NB4 (cell line): Measurements from ENCODE around the gene SLMAP.

Experiments
- DNase-seq: peaks from one replicate; pipeline ENCODE4 v3.0.0; 2010; ENCODE audit warnings: low read depth
- H3K4me3 ChIP-seq: one replicate; pipeline ENCODE4 v1.5.1; 2011; ENCODE audit warnings: mild to moderate bottlenecking, low read depth, low read length, moderate library complexity
- CTCF ChIP-seq: IDR thresholded peaks from one replicate; pipeline ENCODE4 v1.5.1; 2012; ENCODE audit warnings: low read depth, low read length
- MAX ChIP-seq: IDR thresholded peaks from 2 replicates; pipeline ENCODE4 v1.6.1; 2011; ENCODE audit warnings: low read depth, low read length
- MYC ChIP-seq: IDR thresholded peaks from 2 replicates; pipeline ENCODE4 v1.6.1; 2011; ENCODE audit warnings: low read depth, low read length
- POLR2A ChIP-seq: IDR thresholded peaks from 2 replicates; pipeline ENCODE4 v1.6.1; 2011; ENCODE audit warnings: mild to moderate bottlenecking; ENCODE audit not compliant: insufficient read length; ENCODE audit errors: extremely low read depth

The SLMAP gene

GRCh38 chr3:57893668-57894067 is 137.6 kb downstream of the SLMAP start:
- DNase-seq, result no peak
- no peak for TF ChIP-seq MYC
- H3K4me3 ChIP-seq, result no peak overlapping the region

- DNase-seq, result no peak
- TF ChIP-seq POLR2A (no peak), MAX (no peak), CTCF (no peak), MYC (no peak)
Measured at GRCh38 chr3:57896031-57896430, 139.9 kb downstream of the SLMAP start.

GRCh38 chr3:57896691-57897090 is 140.6 kb downstream of the SLMAP start:
- H3K4me3 ChIP-seq, result no peak overlapping the region
- TF ChIP-seq POLR2A, result no peak
- TF ChIP-seq MYC, result no peak
- no peak for TF ChIP-seq MAX
- TF ChIP-seq CTCF, result no peak
- DNase-seq, result no peak

More at GRCh38 chr3:57896031-57896430, 139.9 kb downstream of the SLMAP start:
- no peak overlapping the region for H3K4me3 ChIP-seq

- DNase-seq, result no peak
- TF ChIP-seq MYC (no peak), CTCF (no peak), POLR2A (no peak), MAX (no peak)
- H3K4me3 ChIP-seq, result no peak overlapping the region
Measured at GRCh38 chr3:57900786-57901185, 144.7 kb downstream of the SLMAP start.

GRCh38 chr3:57903124-57903890 is 147.2 kb downstream of the SLMAP start:
- no peak for TF ChIP-seq MYC
- no peak for TF ChIP-seq MAX
- no peak for TF ChIP-seq CTCF
- TF ChIP-seq POLR2A, result no peak
- no peak for DNase-seq
- no peak overlapping the region for H3K4me3 ChIP-seq

GRCh38 chr3:57910990-57911389 is 154.9 kb downstream of the SLMAP start:
- H3K4me3 ChIP-seq, result no peak overlapping the region
- peak; percentile 37 for TF ChIP-seq CTCF
- no peak for TF ChIP-seq MAX
- DNase-seq, result peak; percentile 42
